SKM-1 treated with dmso at 0.1 percent for 144 hours (cell line): ENCODE measurements around the gene KNTC1.
"Not testable (repeated sequence)": the region's sequence is repeated elsewhere in the genome, so short reads cannot be mapped to it uniquely, and the experiment has no call there.

ENCODE experiments used
- DNase-seq: peaks from one replicate; lab custom pipeline; 2025; ENCODE audit not compliant: unreplicated experiment; lab: John Stamatoyannopoulos, UW

The KNTC1 gene

GRCh38 chr12:122508163-122508562, 18.9 kb upstream of the KNTC1 start:
- DNase-seq = no peak

GRCh38 chr12:122513028-122513427, 14.0 kb upstream of the KNTC1 start:
- not testable (repeated sequence) for DNase-seq

DNA sequence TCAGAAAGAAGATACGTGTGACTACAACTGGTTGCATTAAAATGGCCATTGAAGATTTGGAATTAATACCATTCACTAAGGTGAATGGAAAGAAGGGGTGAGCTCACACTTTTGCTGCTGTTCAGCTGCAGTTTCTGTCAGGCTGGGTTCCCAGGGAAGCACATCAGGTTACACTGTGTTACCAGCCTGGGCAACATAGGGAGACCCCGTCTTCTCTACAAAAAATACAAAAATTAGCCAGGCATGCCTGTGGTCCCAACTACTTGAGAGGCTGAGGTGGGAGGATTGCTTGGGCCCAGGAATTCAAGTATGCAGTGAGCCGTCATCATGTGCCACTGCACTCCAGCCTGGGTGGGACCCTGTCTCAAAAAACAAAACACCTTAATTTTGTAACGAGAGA, 13.4 kb upstream of the KNTC1 start:
- DNase-seq = no peak

DNA sequence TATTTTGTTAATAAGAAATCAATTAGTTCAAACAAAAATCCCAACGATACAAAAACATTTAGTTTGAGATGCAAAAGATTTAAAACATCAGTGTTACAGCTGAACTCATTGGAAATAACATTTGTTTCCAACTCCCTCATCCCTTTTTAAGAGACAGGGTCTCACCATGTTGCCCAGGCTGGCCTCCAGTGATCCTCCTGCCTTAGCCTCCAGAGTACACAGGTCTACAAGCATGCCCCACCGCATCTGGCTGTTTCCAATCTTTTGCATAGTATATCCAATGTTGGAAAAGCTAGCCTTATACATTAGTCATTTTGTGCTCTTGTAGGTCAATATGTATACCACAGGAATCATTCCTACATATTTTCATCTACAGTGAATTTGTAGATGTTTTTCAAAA, 11.8 kb upstream of the KNTC1 start:
- DNase-seq = no peak

- DNase-seq = no peak
Measured at GRCh38 chr12:122516544-122517361, 10.3 kb upstream of the KNTC1 start.

DNA sequence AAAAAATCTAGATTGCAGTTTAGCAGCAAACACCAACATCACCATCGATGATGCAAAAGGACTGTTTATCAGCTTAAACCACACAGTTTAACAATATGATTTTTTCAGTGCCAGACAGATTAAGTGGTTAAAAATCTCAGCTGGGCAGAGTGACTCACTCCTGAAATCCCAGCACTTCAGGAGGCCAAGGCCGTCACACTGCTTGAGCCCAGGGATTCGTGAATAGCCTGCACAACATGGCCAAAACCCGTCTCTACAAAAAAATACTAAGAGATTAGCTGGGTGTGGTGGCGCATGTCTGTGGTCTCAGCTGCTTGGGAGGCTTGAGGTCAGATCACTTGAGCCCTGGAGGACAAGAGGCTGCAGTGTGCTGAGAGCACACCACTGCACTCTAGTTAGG, 9.2 kb upstream of the KNTC1 start:
- no peak for DNase-seq

- no peak for DNase-seq
Measured at GRCh38 chr12:122518908-122519307, 8.1 kb upstream of the KNTC1 start.

DNA sequence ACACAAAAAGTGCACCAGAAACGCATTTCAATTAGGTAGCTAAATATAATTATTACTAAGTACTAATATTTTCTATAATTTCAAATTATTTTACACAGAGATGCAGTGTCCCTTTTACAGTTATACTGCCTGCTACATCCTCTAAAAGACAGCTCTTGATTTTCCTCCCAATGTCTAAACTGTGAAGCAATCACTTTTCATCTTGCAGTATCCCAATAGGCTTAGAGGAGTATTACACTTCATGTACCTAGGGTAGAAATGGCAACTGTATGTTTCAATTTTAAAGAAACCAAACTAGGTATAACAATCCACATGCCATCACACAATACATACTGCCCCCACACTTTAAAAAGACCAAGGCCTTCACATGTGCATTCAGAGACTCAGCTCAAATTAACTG, 7.6 kb upstream of the KNTC1 start:
- DNase-seq = no peak

DNA sequence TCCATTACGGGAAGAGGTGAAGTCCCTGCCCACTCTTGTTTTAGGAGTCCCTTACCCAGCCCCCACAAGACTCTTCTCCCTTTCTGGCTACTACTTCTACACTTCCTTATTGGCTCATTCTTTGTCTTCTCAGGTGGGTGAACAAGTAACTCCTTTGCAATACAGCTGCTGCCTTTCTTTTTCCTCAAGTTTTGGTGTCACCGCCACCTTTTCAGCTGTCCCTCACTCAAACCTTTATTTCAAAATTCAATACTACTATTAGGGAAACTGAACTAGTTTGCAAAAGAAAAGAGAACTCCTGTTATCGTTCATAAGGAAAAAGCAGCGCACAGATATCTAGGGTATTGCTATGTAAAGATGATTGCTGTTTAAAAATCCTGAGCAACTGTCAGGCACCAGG, 6.4 kb upstream of the KNTC1 start:
- DNase-seq = no peak

- DNase-seq = no peak
Measured at GRCh38 chr12:122523280-122523679, 3.8 kb upstream of the KNTC1 start.

DNA sequence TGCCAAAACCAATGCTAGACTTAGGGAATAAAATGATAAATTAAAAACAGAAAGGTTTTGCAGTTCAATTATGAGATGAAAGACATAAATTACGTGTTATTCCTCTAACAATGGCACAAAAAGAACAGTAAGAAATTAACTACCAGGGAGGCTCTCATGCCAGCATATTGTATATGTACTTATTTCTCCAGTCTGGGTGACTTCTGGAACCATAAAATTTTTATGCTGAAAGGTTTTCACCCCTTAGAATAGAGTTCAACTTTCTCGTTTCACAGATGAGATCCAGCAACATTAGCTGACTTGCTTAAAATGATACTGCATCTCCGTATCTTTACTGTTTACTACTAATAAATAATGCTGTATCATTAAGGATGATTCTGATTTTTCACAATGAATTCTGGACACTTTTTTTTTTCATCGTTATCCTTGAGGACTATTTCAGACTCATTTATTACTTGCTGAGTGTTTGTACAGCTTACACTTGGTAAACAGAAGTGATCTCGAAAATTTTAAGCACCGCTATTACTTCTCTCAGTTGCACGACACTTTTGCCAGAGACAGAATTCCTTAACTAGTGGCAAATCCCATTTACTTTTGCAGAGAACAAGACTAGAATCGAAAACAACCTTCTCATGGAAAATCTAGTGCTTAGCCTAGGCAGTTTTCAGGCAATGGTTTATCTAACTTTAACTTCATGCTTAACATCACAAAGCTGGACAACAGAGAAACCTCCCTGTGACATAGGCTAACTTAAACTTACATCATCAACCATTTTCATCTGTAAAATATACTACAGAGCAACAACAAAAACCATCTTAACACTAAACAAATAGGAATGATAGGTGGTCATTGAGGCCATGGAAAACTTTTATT, 3.0 kb upstream of the KNTC1 start:
- no peak for DNase-seq

DNA sequence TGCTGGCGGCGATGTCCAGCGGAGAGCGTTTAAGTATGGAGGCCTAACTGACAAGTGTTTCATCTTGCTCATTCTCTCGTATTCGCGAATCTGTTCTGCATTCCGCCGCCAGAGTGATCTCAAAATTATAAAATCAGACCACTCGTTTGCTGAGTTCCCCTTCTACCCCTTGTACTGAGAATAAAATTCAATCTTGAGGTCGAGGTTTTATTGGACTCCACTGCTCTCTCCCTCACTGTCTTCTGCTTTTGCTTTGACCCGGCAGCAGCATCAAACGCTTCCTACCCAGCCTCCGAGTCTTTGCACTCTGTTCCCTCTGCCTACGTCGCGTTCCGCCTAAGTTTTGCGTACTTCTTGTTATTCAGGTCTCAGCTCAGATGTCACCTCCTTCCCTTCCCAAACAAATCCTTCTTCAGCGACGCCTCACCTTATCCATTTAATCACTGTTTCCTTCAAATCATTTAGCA, 462 bp downstream of the KNTC1 start:
- no peak for DNase-seq

DNA sequence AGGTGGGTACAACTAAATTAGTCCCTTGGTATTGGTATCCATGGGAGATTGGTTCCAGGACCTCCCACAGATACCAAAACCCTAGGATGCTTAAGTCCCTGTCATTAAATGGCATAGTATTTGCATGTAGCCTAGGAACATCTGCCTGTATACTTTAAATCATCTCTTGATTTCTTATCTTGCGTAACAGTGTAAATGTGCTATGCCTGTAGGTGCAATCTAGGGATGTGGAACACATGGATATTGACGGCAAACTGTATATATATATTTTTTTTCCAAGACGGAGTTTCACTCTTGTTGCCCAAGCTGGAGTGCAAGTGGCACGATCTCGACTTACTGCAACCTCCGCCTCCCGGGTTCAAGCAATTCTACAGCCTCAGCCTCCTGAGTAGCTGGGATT, 1.5 kb downstream of the KNTC1 start:
- no peak for DNase-seq

DNA sequence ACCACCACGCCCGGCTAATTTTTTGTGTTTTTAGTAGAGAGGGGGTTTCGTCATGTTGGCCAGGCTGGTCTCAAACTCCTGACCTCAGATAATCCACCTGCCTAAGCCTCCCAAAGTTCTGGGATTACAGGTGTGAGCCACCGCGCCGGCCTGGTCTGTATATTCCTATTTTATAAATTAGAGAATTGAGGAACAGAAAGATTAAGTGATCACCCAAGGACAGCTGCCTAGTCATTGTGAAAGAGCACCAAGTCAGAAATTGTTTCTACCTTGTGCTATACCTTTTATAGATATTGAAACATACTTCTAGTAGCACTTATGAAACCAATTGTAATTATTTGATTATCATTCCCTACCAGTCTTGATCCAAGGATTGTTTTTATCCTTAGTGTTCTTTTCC, 1.9 kb downstream of the KNTC1 start:
- DNase-seq = no peak

- DNase-seq = no peak
Measured at GRCh38 chr12:122533856-122534255, 6.8 kb downstream of the KNTC1 start.

- DNase-seq = no peak
Measured at GRCh38 chr12:122537021-122537420, 10.0 kb downstream of the KNTC1 start.

GRCh38 chr12:122538496-122538895, 11.4 kb downstream of the KNTC1 start:
- no peak for DNase-seq

- no peak for DNase-seq
Measured at GRCh38 chr12:122544537-122544936, 17.5 kb downstream of the KNTC1 start.

DNA sequence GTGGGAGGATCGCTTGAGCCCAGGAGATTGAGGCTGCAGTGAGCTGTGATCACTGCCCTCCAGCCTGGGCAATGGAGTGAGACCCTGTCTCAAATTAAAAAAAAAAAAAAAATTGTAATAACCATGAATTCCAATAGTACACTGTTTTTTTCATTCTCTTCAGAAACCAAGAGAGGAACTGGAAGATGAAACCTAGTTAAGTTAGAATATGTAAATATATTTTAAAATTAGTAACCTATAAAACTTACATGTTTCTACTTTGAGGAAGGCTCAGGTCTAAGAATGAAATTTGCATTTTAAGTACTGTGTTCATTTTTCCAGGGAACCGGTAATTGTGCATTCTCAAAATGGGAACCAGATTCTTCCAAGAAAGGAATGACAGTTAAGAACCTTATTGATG, 18.8 kb downstream of the KNTC1 start:
- no peak for DNase-seq

DNA sequence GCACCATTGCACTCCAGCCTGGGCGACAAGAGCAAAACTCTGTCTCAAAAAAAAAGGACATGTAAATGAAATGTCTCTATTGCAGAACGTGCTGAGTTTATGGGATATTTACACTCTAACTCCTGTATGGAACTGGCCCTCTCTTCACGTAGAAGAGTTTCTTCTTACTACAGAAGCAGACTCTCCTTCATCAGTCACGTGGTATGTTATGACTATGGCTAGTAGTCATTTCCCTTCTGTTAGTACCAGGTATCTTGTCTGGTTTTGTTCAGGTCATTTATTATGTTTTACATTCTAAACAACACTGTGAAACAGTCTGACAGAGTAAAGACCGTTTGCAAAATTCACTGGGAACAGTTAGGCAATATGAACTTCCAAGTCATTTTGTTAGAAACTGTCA, 20.3 kb downstream of the KNTC1 start:
- no peak for DNase-seq

DNA sequence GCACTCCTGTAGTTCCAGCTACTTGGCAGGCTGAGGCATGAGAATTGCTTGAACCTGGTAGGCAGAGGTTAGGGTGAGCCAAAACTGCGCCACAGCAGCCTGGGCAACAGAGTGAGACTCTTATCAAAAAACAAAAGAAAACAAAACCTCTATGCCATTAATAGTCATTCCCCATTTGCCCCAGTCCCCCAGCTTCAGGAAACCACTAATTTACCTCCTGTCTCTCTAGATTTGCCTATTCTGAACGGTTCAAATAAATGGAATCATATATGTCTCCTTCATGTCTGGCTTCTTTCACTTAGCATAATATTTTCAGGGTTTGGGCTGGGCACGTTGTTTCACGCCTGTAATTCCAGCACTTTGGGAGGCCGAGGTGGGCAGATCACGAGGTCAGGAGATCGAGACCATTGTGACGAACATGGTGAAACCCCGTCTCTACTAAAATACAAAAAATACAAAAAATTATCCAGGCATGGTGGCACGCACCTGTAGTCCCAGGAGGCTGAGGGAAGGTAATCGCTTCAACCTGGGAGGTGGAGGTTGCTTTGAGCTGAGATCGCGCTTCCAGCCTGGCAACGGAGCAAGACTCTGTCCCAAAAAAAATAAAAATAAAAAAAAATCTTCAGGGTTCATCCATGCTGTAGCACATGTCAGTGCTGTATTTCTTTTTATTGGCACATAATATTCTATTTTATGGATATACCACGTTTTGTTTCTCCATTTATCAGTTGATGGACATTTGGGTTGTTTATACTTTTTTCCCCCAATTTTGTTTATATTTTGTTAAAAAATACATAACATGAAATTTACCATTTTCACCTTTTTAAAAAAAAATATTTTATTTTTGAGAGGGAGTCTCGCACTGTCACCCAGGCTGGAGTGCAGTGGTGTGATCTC, 31.9 kb downstream of the KNTC1 start:
- DNase-seq = no peak
